ENCODE results near the gene STARD6. TPM values are rescaled to one million over a fixed set of nuclear protein-coding genes. Genes with fewer than 3 reads are reported as not detected.

The STARD6 gene
- total RNA-seq, 1 experiment from 2014 or later = not detected

GRCh38 chr18:54284981-54285785 lies 72.5 kb downstream of the STARD6 start:
- Histone ChIP-seq H3K4me1 (replicated peaks; ENCODE audit: insufficient read depth) (no peaks in the 10 kb centered on the region), H4K20me1 (ENCODE audit: insufficient read depth) (no peaks in the 10 kb centered on the region), H3K36me3 (ENCODE audit: low read depth) (peaks cover 23% of the 10 kb centered on the region; the same call in 1 of the 2 replicates), H3K9me2 (ENCODE audit: insufficient read depth) (no peaks in the 10 kb centered on the region), H3K27ac (no peak overlapping the region), H3K79me2 (ENCODE audit: low read depth) (no peaks in the 10 kb centered on the region), H3K9me3 (ENCODE audit: insufficient read depth, low read depth) (no peaks in the 10 kb centered on the region), H3F3A (ENCODE audit: insufficient read depth, low read depth) (0 out of 2 replicates have a peak, but pooled peaks cover 3% of the 10 kb centered on the region), H3K27me3 (ENCODE audit: insufficient read depth, low read depth) (no peaks in the 10 kb centered on the region), H2AFZ (no peak overlapping the region), H3K4me3 (no peak overlapping the region), H3K4me2 (no peak overlapping the region)
- ChIA-PET CTCF (no interaction called here), POLR2A (ENCODE audit: unreplicated experiment) (no interaction called here)
- no TSS peak for BruUV-seq (replicated peaks)
- intact Hi-C loops (cut with micrococcal nuclease; ENCODE audit: unreplicated experiment) = no loop called here
- DNase-seq = peak in 1 of 2 experiments; percentile 10
- no peak for TF ChIP-seq EZH2 (IDR thresholded peaks at IDR 0.05; ENCODE audit: low read depth)
- no peak for TF ChIP-seq CTCF (conservative IDR thresholded peaks at IDR 0.05)

DNA sequence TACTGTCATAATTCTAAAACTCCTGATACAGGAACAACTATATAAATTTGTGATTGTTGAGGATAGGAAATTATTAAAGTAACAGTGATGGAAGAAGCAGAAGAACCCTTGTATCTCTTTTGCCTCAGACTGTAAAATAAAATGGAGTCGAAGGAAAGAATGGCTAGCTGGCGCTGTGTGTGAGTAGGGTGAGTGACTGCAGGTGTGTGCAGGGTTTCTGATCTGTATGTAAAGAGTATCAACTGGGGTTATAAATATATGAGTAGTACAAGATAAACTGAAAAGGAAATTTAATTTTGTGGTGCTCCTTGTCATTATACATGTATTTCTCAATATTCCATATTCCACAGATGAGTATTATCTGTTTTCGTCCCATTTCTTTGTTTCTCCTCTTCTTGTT lies 73.1 kb downstream of the STARD6 start:
- TF ChIP-seq EZH2 (IDR thresholded peaks at IDR 0.05; ENCODE audit: low read depth) (no peak), CTCF (conservative IDR thresholded peaks at IDR 0.05) (no peak)
- Histone ChIP-seq H3K27me3 (ENCODE audit: insufficient read depth, low read depth) (no peaks in the 10 kb centered on the region), H3K9me3 (ENCODE audit: insufficient read depth, low read depth) (no peaks in the 10 kb centered on the region), H3K4me3 (no peak overlapping the region), H3K27ac (no peak overlapping the region), H3K9me2 (ENCODE audit: insufficient read depth) (no peaks in the 10 kb centered on the region), H3K36me3 (ENCODE audit: low read depth) (peaks cover 23% of the 10 kb centered on the region; the same call in 1 of the 2 replicates), H3K4me2 (no peak overlapping the region), H3K4me1 (replicated peaks; ENCODE audit: insufficient read depth) (no peaks in the 10 kb centered on the region), H4K20me1 (ENCODE audit: insufficient read depth) (no peaks in the 10 kb centered on the region), H3F3A (ENCODE audit: insufficient read depth, low read depth) (0 out of 2 replicates have a peak, but pooled peaks cover 3% of the 10 kb centered on the region), H3K79me2 (ENCODE audit: low read depth) (no peaks in the 10 kb centered on the region), H2AFZ (no peak overlapping the region)
- no peak for DNase-seq
- intact Hi-C loops (cut with micrococcal nuclease; ENCODE audit: unreplicated experiment) = no loop called here
- CTCF ChIA-PET = no interaction called here
- POLR2A ChIA-PET (ENCODE audit: unreplicated experiment) = no interaction called here
- no TSS peak for BruUV-seq (replicated peaks)

DNA sequence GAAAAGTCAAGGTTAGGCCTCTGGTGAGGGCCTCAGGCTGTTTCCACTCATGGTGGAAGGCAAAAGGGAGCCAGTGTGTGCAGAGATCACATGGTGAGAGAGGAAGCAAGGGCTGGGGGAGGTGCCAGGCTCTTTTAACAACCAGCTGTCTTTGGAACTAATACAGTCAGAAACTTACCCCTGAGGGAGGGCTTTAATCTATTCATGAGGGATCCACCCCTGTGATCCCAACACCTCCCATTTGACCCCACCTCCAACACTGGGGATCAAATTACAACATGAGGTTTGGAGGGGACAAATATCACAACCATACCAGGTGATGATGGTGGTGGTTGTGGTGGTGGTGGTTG lies 77.5 kb downstream of the STARD6 start:
- Histone ChIP-seq H3K4me3 (no peak overlapping the region), H3K79me2 (ENCODE audit: low read depth) (no peaks in the 10 kb centered on the region), H4K20me1 (ENCODE audit: insufficient read depth) (no peaks in the 10 kb centered on the region), H3K27me3 (ENCODE audit: insufficient read depth, low read depth) (no peaks in the 10 kb centered on the region), H3K4me1 (replicated peaks; ENCODE audit: insufficient read depth) (no peaks in the 10 kb centered on the region), H3K4me2 (no peak overlapping the region), H3F3A (ENCODE audit: insufficient read depth, low read depth) (no peaks in the 10 kb centered on the region), H3K27ac (no peak overlapping the region), H3K9me3 (ENCODE audit: insufficient read depth, low read depth) (no peaks in the 10 kb centered on the region), H2AFZ (no peak overlapping the region), H3K9me2 (ENCODE audit: insufficient read depth) (no peaks in the 10 kb centered on the region), H3K36me3 (ENCODE audit: low read depth) (peaks cover 14% of the 10 kb centered on the region; the same call in 1 of the 2 replicates)
- DNase-seq = no peak
- TF ChIP-seq EZH2 (IDR thresholded peaks at IDR 0.05; ENCODE audit: low read depth) (no peak), CTCF (conservative IDR thresholded peaks at IDR 0.05) (no peak)
- ChIA-PET CTCF (no interaction called here), POLR2A (ENCODE audit: unreplicated experiment) (no interaction called here)
- no TSS peak for BruUV-seq (replicated peaks)
- intact Hi-C loops (cut with micrococcal nuclease; ENCODE audit: unreplicated experiment) = no loop called here
